GM18868 (cell line): ENCODE results near the gene BATF2.
"Not testable (repeated sequence)": the region's sequence is repeated elsewhere in the genome, so short reads cannot be mapped to it uniquely, and the experiment has no call there.

ENCODE experiments used
- ATAC-seq: cut with Tn5 transposase; IDR thresholded peaks from one replicate; pipeline ENCODE4 v1.9.1; 2021; ENCODE audit warnings: mild to moderate bottlenecking, moderate library complexity; ENCODE audit not compliant: unreplicated experiment

Gene BATF2, protein sequence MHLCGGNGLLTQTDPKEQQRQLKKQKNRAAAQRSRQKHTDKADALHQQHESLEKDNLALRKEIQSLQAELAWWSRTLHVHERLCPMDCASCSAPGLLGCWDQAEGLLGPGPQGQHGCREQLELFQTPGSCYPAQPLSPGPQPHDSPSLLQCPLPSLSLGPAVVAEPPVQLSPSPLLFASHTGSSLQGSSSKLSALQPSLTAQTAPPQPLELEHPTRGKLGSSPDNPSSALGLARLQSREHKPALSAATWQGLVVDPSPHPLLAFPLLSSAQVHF

DNA sequence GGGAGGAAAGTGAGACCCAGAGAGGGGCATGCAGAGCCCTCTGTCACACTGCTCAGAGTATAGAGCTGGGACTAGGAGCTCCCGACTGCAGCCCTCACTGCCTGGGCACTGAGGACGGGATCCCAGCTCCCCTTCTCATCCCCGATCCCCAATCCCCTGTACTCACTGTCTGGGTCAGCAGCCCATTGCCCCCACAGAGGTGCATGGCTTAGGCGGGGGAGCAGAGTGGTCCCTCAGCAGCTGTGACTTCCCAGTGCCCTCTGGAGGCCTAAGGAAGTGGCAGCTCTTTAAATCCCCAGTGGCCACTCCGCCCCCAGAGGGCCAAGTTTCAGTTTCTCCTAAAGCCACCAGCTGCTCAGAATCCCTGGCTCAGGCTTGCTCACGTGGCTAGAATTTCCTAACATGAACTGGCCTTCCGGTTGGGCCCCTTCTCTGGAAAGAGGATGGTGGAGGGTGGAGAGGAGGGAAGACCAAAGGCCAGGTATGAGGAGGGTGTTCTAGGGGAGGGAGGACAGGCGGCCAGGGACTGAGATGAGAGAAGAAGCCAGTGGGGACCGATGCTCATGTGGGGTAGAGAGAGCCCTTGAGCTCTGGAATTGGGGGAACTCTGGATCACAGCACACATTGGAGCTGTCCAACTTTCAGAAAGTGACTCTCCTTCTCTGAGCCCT is at the start of gene BATF2:
Gene BATF2 (minus strand): TSS at position 262 of the 671 bp plus-strand sequence. CDS start 57 bp downstream, at position 205.
- no peak for ATAC-seq

DNA sequence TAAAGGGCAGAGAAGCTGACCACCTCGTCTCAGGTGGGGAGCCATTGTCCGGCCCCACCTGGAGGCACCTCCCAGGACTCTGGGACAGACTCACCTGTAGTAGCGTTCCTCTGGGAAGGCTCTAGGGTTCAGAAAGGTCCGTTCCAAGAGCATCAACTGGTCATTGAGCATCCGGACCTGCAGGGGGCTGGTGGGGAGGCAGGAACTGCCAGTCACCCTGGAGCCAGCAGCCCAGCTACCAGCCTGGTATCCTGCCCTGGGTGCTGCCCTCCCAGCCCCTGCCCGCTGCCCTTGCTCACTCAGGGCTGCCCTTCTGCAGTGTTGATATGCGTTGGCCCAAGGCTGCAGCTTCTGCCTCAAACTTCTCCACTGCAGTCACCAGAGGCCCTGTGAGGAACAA is 49.0 kb upstream of the BATF2 start:
- no peak for ATAC-seq

DNA sequence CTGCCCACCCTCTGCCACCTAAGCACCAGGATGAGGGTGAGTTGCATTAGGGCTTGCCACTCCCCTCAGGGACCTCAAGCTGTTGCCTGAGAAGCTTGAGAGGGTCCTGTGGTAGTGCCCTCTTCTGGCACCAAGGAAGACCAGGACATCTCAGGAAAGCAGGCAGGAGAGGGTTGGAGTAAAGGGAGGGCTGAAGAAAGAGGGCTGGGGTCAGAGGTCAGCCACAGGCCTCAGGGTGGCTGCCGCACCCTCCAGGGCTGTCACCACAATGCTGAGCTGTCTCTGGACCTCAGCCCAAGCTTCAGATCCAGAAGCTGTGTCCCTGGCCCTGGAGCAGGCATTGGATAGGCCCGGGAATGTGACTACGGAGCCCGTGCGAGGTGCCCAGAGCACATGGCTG is 48.3 kb upstream of the BATF2 start:
- no peak for ATAC-seq

DNA sequence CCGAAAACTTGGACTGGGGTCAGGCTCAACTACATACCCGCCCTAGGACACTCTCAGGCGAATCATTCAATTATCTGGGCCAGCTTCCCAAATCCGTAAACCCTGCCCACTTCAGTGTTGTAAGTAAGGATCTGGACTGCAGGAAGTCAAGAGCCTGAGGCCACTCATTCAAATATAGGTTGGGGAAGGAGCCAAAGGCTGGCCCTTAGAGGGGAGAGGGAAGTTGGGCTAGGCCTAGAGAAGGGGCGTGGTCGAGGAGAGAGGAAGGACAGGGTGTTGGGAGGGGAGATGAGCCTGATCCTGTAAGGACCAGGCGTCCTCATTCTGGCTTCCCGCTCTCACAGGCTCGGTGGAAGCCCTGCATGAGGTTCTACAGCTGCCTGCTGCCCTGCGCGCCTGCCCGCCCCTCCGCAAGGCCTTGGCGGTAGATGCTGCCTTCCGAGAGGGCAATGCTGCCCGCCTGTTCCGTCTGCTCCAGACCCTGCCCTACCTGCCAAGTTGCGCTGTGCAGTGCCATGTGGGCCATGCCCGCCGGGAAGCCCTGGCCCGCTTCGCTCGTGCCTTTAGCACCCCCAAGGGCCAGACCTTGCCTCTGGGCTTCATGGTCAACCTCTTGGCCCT is 47.2 kb upstream of the BATF2 start:
- ATAC-seq: no peak

DNA sequence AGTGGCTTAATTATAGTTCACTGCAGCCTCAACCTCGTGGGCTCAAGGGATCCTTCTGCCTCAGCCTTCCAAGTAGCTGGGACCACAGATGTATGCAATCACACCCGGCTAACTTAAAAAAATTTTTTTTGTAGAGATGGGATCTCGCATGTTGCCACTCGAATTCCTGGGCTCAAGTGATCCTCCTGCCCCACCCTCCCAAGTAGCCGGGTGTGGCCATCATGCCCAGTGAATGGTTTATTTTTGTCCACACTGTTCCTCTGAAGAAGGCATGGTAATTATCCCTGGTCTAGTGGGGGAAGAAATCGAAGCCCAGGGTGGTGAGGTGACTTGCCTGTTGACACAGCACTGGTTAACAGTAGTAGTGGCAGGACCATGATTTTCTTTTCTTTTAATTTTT is 46.1 kb upstream of the BATF2 start:
- ATAC-seq: no peak

DNA sequence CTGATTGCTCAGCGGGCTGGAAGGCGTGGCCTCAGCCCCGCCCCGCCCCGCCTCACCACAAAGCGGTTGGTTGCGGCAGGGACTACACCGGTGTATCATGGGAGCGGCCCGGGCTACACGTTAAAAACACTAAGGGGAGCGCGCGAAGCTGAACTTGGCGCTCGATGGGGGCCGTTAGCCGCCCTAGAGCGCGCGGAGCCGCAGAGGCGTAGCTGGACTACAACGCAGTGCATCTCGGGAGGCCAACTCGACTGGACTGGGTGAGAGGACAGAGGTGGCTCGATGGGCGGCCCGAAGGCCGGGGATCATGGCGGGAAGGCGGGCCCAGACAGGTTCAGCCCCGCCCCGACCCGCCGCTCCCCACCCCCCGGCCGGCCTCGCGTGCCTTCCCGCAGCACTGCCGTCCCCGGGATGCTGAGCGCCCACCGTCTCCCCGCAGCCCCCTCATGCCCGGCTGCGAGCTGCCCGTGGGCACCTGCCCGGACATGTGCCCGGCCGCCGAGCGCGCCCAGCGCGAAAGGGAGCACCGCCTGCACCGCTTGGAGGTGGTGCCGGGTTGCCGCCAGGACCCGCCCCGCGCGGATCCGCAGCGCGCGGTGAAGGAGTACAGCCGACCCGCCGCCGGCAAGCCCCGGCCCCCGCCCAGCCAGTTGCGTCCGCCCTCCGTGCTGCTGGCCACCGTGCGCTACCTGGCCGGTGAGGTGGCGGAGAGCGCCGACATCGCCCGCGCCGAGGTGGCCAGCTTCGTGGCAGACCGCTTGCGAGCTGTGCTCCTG is 44.3 kb upstream of the BATF2 start, which contains the start of gene SAC3D1:
Gene SAC3D1 (plus strand): TSS at position 364 of the 776 bp plus-strand sequence. CDS start 83 bp downstream, at position 447.
- peak; percentile 82 for ATAC-seq

DNA sequence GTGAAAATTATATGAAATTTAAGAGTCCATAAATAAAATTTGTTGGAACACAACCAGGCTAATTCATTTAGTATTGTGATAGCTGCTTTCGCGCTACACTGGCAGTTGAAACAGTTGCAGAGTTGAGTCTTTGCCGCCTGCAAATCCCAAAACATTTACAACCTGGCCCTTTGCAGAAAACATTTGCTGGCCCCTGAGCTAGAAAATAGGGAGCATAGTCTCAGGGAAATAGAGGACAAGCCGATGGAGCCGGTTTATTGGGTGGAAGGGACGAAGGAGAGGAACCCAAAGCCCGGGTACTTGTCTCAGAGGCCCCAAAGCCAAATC is 43.7 kb upstream of the BATF2 start:
- no peak for ATAC-seq

DNA sequence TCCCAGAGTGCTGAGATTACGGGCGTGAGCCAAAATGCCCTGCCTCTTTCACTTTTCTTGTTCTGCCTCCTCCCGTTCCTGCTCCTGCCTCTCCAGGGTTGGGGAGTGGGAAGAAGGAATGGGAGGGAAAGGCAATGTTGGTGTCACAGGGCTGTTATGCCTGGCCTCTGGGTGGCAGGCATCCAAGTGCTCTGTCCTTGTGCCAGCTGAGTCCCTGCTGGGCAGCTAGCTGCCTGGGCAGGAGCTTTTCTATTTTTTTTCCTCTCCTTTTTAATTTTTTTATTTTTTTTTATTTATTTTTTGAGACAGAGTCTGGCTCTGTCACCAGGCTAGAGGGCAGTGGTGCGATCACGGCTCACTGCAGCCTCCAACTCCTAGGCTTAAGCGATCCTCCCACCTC is 40.2 kb upstream of the BATF2 start:
- ATAC-seq: no peak

DNA sequence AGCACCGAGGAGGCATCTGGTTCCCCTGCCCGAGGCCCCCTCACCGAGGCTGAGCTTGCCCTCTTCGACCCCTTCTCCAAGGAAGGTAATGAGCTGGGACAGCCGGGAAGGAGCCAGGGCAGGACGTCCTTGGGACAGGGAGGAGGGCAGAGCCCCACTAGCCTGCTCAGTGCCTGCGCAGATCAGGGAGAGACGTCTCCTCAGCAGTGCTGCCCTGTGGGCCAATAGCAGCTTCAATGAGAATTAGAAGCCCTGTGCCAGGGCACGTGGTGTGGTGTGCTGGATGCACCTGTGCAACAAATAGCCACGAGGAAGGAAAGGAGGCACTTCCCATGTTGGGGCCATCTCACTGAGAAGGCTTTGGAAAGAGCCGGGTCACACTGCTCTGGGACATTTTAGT is 38.8 kb upstream of the BATF2 start:
- ATAC-seq: no peak

DNA sequence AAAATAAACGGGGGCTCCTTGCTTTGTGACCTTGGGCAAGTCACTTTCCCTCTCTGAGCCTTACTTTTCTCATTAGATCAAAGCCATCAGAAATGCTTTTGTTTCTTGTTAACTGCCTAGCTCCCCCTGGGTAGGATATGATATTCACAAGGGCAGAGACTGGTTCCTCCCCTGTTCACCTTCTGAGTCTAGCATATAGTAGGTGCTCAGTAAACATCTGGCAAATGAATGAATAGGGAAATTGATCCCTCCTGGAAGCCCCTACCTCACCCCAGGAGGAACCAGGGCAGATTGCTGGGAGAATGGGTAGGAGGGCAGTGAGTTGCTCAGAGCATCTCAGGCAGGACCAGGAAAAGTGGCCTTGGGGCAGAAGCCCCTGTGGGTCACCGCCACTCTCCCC is 37.7 kb upstream of the BATF2 start:
- no peak for ATAC-seq

DNA sequence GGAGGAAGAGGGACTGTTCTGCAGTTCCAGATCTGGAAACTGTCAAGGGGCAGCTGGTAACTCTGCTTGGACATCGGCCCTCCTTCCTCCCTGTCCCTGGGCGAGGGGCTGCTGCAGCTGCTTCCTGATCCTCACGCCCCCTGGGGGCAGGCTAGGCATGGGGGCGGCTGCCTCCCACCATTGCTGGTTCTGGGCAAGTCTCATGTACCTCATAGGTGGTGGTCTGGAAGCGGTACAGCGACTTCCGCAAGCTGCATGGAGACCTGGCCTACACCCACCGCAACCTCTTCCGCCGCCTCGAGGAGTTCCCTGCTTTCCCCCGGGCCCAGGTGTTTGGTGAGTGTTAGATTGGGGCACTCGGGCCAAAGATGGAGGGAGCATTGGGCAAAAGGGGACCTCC is 35.4 kb upstream of the BATF2 start:
- no peak for ATAC-seq

DNA sequence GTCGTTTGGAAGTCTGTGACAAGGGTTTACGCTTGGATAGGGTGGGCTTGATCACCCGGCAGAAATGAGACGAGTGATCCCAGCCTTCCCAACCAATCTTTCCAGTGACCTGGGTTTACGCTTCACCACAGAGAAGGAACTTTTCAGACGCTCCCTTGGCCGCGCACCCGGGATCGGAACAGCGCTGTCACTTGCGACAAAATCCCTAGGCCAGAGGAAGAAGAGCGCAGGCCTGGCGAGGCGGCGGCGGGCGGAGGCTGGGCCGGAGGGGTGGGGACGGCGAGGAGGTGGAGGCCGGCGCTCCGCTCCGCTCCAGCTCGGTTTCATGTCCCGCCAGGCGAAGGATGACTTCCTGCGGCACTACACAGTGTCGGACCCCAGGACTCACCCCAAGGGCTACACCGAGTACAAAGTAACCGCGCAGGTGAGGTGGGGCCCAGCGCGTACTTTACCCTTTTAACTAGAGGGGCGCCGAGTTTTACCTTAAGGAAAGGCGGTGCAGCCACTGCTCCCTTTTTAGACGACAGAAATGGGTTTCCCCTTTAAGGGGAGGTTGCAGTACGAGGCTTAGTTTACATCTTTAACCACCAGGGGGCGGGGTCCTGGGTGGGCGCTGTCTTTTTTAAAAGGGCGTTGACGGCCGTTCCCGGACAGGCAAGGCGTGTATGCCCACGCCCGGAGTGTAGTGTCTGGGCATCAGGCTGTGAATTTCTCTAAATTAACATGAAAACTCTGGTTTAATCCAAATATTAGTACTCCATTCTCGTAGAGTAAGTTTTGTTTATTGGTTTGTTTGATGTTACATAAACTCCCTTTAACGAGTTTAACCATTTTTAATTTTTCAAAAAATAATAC is 30.7 kb upstream of the BATF2 start, which contains the start of gene SNX15:
Gene SNX15 (plus strand): TSS at position 227 of the 855 bp plus-strand sequence. CDS start 99 bp downstream, at position 326.
- peak; percentile 88 for ATAC-seq

DNA sequence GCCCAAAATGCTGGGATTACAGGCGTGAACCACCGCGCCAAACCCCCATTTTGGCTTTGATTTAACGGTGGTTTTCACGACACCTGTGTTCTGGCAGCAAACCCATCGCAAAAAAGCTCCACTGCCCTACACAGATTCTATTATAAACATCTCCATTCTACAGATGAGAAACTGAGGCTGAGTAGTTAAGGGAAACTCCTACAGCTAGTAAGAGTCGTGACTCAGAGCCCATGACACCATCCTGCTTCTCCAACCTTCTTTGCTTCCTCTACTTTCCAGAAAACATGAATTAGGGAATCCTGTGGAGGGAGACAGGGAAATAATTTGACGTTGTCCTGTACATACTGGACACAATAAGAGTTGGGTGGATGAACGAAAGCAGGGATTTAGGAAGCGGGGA is 30.0 kb upstream of the BATF2 start:
- no peak for ATAC-seq

DNA sequence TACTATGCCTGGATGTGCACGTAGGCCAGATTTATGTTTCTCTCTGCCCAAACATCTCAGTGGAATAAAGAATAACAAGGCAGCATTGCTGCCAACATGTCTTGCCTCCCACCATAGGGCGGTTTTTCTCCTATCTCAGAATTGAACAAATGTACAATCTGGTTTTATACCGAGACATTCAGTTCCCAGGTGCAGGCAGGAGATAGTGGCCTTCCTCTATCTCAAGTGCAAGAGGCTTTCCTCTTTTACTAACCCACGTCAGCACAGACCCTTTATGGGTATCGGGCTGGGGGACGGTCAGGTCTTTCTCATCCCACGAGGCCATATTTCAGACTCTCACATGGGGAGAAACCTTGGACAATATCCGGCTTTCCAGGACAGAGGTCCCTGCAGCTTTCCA is 26.7 kb upstream of the BATF2 start:
- ATAC-seq: not testable (repeated sequence)

DNA sequence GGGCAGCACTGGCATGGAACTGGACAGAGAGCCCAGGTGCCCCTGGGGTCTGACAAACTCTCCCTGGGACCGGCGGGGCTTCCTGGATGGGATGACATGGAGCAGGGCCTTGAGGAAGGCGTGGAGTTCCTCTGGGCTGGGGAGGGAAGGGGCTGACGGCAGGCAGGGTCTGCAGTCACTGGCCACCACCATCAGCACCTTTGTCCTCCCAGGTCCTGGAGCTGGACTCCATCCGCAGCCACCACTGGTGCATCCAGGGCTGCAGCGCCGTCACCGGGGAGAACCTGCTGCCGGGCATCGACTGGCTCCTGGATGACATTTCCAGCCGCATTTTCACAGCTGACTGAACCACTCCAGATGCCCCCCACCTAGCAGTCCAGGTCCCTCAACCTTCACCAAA is 24.7 kb upstream of the BATF2 start:
- ATAC-seq: no peak

DNA sequence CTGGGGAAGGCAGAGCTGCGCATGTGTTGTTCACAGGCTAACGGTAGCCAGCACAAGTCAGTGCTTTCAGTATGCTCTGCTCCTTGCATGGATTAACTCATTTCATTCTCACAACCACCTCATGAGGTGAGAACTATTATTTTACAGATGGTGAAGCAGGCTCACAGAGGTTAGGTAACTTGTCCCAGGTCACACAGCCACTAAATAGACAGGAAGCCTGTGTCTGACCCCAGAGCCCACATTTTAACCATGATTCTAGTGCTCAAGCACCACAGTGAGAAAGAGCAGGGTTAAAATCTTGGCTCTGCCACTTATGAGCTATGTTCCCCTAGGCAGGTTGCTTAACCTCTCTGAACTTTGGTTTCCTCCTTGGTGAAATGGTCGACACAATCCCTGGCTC is 24.2 kb upstream of the BATF2 start:
- no peak for ATAC-seq

DNA sequence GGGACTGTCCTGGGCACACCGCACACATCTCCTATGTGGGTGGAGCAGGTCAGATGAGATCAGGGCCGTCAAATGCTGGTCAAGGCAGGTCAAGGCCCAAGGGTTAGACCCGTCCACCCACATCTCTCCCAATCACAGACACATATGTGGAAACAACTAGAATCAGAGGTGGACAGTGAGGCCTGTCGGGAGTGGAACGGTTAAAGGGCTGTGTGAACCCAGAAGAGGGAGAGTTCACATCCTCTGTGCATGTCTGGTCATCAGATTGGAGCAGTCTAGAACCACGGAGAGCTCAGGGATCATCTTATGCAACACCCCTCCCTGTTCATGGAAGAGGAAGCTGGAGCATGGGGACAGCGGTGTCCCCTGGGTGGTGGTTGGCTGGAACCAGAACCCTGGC is 23.1 kb upstream of the BATF2 start:
- ATAC-seq: no peak

DNA sequence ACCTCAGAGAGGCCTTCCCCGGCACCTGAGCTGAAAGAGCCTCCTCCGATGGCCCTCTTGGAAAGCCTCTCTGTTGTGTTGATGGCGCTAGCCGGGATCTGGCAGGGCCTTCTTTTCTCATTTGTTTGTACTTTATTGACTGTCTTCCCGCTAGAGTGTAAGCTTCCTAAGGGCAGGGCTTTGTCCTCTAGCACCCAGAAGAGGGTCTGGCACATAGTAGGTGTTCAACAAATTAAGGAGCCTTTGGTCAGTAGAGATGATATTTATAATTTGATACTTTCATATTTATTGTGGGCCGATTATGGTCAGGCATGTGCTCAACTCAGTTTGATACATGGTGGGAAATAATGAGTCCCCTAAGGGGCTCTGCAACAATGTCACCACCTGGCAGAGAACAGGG is 21.2 kb upstream of the BATF2 start:
- no peak for ATAC-seq

DNA sequence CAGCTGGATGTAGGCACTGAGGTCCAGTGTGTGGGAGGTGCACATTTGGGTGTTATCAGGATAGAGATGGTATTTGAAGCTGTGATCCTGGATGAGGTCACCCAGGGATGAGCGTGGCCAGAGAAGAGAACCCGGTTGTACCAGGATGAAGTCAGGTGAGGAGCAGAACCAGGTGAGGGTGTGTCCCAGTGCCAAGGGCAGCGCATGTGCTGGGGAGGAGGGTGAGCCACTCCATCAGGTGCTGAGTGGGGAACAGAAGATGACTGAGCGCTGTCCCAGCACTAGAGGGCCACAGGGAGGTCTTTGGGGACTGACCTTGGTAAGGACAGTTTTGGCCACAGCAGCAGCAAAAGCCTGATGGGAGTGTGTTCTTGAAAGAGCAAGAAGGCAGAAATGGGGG is 19.9 kb upstream of the BATF2 start:
- no peak for ATAC-seq

DNA sequence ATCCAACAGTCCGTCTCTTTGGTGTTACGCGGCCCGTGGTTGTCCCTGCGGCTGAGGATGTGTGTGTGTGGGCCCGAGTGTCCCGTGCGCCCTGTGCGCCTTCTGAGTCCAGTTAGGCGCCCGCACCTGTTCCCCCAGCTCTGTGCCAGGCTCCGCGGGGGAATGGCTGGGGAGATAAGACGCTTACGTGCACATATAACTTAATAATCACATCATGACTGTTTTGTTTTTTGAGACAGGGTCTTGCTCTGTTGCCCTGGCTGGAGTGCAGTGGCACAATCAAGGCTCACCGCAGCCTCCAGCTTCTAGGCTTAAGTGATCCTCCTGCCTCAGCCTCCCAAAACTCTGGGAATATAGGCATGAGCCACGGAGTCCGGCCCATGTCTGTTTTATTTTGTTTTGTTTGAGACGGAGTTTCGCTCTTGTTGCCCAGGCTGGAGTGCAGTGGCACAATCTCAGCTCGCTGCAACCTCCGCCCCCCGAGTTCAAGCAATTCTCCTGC is 18.0 kb upstream of the BATF2 start:
- no peak for ATAC-seq
